HL-60/S4 treated with phorbol 12-myristate 13-acetate at 8.2 ng/mL for 4 days and 3 days (cell line): Measurements from ENCODE around the gene TUBG2.

Source experiments
- in situ Hi-C: fragments of 300-500 bp; cut with MboI; formaldehyde crosslinking; loops from 2 replicates; pipeline ENCODE4 v1.15.0; 2022; ENCODE audit warnings: low sequenced_read_pairs

Gene TUBG2

DNA sequence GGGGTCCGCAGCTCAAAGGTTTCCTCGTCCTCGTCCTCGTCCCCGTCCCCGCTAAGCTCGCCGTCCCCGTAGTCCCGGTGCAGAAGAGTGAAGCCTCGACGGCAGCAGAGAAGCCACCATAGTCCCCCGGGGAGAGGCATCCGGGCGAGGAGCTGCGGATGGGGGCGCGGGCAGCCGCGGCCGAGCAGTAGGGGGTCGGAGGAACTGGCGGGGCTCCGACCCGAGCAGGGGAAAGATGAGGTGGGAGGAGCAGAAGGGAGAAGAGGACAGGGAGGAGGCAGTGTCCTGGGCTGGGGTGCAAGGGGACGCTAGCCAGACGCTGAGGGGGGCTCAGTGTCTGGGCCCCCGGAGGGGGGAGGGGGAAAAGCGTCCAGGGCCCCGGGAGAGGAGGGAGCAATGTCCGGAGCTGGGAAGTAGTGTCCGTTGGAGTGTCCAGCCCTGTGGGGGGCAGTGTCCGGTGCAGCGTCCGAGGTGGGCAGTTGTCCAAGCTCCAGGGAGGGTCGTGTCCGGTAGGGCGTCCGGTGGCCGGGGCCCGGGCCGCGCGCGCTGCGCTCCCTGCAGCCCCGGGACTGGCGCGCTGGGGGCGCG is 17.4 kb downstream of the TUBG2 start, which contains the start of gene PLEKHH3:
Gene PLEKHH3, minus strand, starts transcription at position 571 of the 588 bp plus-strand sequence. Its CDS starts 431 bp downstream, at position 140.
- in situ Hi-C loops, result no loop called here

DNA sequence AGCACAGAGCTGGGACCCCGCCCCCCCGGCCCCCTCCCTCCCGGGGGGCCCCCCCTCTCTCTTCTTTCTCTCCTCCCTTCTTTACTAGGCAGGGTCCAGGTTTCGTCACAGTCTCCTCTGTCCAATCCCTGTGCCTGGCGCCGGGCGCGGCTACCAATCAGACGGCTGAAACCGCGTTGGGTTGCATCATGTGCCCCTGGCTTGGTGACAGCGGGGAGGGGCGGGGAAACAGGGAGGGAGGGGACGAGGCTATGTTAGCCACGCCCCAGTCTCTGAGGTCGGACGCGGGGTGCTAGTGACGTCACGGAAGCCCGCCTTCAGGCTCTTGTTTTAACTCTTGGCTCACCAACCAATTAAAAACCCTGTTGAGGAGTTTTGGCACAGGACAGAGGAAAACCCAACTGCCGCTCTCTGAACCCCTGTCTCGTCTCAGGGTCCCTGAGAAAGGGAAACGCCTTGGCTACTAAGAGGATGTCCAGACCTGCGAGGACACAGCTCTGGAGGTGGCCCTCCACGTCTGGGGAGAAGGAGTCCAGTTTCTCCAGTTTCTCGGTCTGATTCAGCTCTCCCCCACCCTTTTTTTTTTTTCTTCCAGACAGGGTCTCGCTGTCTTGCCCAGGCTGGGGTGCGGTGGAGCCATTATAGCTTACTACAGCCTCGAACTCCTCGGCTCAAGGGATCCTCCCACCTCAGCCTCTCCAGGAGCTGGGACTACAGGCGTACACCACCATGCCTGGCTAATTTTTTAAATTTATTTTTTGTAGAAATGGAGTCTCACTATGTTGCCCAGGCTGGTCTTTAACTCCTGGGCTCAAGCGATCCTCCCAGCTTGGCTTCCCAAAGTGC is 18.2 kb downstream of the TUBG2 start:
- in situ Hi-C loops, result no loop called here

DNA sequence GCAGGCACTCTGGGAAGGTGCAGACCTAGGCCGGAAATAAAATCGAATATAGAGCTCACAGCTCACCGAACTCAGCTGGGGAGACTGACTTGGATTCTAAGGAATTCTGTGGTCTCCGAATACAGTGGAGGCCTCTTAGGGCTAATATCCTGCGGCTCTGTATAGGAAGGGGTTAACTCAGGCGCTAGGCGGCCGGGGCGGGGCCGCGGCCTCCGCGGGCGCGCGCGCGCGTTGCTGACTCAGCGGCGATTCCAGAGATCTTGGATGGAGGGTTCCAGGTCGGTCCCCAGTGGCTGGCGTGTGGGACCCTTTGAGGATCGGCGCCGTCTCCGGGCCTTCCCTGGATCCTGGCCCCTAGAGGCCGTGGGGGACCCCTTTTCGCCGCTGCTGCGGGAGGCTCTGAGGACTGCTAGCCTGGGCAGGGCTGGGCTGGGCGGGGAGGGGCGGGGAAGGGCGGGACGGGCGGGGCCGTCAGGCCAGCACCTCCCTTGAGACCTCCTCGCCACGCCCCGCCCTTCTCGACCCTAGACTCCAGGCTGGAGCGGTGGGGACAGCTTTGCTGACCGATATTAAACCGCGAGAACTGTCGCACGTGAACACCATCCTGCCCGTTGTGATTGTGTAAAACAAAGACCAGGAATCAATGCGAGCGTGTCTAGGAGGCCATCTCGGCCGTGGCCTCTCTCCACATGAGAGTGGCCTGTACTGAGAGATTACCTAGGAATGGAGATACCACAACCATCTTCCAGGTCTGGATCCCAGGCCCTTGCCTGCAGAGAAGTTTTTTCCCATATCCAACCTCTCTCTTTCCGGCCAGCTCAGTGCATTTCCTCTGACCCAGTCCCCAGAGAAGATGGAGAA is 19.1 kb downstream of the TUBG2 start:
- in situ Hi-C loops, result no loop called here

DNA sequence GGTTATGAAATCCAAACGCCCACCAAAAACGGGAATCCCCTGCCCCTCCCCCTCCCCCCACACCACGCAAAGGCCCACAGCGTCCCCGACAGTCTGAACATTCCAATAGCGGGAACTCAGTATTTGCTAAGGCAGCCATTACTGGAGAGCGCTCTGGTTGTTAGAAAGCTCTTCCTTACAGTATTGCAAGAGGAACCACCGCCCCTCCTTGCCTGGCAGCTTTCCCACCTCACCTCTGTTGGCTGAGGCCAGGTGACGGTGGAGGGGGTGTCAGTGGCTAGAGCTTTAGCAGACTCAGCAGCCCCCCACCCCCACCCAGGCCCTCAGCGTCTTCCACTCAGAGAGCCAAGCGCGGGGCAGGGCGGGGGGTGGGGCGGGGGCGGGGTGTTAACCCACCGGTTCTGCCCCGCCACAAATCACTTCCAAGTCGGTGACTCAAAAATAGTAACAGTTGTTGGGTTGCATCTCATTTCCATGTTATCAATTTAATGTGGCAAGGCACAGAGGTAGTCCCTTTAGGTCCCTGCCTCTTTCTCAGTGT is 19.9 kb downstream of the TUBG2 start:
- in situ Hi-C loops, result no loop called here

DNA sequence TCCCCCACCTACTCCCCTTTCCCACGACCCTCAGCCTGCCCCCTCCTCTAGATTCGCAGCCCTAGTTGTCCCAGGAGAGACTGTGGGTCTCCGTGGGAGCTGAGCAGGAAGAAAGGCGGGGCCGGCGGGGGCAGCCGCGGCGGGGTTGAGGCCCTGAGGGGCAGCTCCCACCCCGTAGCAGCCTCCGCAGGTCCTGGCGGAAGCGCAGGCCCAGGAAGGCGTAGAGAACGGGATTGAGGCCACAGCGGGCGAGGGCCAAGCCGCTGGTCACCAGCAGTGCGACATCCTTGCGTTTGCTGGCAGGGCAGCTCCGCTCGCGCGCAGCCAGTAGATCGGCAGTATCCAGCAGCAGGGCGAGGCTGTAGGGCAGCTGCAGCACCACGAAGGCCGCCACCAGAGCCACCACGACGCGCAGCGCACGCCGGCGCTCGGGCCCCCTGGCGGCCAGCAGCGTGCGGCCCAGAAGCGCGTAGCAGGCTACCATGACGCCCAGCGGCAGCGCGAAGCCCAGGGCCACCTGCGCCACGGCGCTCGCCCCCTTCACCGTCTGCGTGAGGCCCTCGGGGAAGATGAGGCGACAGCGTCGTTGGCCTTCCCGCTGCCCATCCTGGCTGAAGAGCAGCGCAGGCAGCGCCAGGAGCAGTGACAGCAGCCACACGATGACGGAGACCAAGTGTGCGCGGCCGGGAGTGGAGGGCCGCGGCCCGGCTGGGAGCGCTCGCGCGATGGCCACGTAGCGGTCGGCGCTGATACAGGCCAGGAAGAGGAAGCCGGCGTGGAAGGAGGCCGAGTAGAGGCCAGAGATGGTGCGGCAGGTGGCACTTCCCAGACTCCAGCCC is 20.6 kb downstream of the TUBG2 start:
- in situ Hi-C loops, result no loop called here

DNA sequence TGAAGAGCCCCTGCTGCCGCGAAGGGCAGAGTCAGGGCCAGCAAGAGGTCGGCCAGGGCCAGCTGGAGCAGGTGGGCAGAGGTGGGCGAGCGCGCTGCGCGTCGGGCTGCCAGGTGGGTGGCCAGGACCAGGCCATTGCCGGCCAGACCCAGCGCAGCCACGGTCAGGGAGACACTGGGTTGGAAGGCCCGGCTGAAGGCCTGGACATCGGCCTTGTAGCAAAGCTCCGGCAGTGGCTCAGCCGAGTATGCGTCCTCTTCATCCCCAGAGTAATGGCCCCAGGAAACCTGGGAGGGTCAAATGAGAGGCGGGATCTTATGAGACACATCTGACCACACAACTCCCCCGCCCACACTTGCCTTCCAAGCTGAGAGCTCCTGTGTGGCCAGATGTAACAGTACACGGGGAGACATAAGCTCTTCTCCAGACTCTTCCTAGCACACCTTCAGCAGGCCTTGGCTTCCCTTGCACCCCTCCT is 21.3 kb downstream of the TUBG2 start:
- in situ Hi-C loops, result no loop called here

DNA sequence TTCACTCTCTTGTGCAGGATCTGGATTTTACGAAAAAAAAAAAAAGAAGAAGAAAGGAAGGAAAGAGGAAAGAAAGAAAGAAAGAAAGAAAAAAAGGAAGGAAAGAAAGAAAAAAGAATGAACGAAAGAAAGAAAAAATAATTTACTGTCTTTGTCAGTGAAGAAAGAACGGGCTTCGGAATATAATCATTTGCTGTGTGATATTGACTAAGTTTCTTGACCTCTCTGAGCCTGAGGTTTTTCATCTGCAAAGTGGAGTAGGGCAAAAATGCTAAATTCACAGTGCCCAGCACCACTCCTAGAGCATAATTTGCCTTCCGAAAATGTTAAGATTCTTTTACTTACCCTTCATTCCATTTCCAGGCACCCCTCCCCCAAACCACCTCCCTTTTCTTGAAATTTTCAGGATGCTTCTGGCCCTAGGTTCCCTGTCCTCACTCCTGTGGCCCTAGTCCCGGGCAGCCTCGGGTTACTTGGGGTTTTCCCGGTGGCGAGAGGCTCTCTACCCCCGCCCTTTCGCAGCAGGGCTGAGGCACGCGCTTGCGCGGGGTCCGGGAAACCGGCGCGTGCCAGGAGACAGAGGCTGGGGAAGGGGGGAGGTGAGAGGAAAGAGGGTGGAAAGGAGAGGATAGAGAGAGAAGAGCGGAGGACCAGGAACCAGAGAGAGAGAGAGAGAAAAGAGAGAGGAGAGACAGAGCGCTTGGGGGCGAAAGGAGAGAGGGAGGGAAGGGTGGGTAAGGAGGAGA is 23.1 kb downstream of the TUBG2 start, which contains the start of gene CNTNAP1:
Gene CNTNAP1, plus strand, starts transcription at position 556 of the 746 bp plus-strand sequence. CDS start 299 bp downstream, outside the sequence.
- in situ Hi-C loops, result no loop called here

DNA sequence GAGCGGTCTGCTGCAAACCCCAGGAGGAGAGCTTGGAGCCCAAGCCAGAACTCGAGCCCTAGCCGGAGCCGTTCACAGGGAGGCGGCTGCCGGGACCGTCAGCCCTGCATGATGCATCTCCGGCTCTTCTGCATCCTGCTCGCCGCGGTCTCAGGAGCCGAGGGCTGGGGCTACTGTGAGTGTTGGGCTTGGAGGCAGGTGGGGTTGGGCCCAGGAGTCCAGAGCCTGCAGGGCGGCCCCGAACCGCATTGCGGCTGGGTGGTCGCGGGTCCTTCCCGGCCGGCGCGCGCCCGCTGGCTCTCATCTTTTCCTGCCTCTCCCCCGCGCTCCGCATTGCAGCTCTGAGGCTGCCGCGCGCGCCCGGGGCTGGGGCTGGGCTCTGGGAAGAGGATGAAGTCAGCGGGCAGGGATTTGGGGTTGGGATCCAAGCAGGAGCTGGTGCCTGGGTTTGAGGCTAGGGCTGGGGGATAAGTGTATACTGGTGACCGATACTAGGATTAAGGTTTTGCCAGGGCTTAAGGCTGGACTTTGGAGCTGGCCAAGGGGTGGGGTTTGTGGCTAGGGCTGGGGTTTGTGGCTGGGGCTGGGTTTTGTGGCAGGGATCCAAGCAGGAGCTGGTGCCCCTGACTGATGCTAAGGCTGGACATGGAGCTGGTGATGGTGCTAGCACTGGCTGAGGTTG is 23.8 kb downstream of the TUBG2 start:
- in situ Hi-C loops, result no loop called here

DNA sequence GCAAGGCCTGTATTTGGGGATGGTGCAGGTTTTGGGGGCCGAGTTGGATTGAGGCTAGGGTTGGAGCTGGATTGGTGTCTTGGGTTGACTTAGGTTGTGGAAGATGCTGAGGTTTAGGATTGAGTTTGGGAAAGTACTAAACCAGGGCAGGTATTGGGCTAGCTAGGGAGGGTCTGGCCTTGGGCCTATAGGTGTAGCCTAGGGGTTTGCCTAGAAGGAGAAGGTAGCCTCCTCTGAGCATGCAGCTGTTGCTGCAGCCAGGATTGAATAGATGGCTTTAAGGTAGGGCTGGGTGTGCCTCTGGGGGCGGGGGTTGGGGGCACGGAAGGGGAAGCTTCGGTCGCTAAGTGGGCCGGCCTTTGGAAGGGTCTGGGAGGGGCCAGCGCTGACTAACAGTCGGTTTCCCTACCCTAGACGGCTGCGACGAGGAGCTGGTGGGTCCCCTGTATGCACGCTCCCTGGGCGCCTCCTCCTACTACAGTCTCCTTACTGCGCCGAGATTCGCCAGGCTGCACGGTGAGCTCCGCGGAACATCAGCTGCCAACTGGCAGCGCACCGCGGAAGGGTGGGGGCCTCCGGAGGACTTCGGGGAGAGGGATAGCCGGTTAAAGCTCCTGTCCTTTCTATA is 24.4 kb downstream of the TUBG2 start:
- in situ Hi-C loops, result no loop called here

DNA sequence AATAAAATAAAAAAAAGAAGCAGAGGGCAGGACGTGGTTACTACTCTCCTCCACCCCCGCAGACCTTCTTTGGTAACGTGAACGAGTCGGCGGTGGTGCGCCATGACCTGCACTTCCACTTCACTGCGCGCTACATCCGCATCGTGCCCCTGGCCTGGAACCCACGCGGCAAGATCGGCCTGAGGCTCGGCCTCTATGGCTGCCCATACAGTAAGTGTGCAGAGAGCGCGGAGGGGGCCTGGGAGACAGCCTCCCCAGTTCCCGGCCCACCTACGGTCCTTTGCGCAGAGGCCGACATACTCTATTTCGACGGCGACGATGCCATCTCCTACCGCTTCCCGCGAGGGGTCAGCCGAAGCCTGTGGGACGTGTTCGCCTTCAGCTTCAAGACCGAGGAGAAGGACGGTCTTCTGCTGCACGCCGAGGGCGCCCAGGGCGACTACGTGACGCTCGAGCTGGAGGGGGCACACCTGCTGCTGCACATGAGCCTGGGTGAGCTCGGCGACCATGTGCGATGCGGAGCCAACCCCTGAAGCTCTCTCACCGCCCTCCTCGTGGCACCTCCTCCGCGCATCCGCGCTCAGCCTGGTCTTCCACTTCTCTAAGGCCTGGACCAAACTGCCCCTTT is 26.0 kb downstream of the TUBG2 start:
- in situ Hi-C loops, result no loop called here

DNA sequence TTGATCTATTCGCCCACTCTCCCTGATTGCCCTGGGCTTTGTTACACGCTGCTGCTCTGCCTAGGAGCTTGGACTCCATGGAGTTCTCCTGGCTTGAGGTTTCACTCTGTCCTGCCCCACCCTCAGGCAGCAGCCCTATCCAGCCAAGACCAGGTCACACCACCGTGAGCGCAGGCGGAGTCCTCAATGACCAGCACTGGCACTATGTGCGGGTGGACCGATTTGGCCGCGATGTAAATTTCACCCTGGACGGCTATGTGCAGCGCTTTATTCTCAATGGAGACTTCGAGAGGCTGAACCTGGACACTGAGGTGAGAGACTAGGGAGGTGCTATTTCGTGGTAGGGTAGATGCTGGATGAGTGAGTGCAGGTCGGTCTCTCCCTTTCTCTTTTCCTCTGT is 26.7 kb downstream of the TUBG2 start:
- in situ Hi-C loops, result no loop called here

DNA sequence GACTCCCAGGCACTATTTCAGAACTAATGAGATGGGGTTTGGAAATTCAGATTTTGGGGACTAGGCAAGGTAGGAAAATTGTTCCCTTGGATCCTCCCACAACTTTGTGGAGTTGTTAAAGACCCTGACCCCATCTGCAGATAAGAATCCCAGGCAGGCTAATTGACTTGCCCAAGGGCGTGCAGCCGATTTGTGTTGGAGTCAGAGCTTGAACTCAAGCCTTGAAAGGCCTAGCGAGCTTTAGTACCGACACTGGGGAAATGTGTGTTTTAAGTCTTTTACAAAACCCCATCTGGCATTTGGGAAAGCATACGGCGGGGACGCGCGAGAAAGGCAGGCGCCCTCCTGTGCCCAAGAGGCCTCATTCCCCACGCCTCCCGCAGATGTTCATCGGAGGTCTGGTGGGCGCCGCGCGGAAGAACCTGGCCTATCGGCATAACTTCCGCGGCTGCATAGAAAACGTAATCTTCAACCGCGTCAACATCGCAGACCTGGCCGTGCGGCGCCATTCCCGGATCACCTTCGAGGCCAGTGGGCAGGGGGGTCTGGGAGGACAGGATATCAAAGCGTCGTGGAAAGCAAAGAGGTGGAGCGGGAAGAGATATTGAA is 27.5 kb downstream of the TUBG2 start:
- in situ Hi-C loops, result no loop called here

DNA sequence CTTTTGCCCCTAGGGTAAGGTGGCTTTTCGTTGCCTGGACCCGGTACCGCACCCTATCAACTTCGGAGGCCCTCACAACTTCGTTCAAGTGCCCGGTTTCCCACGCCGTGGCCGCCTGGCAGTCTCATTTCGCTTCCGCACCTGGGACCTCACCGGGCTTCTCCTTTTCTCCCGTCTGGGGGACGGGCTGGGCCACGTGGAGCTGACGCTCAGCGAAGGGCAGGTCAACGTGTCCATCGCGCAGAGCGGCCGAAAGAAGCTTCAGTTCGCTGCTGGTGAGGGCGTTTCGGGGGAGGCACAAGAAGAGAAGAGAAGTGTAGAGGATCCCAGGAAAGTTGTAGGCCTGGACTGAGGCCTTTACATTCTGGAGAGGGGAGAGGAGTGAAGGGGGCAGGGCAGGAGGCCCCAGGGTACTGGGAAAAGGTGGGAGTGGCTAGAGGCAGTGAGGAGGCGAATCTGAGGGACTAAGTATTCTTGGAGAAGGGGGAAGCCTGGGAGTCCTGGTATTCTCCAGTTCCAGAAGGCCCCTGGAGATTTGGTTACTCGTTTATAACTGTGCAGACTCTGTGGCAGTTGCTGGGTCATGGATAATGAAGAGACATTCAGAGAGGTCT is 28.7 kb downstream of the TUBG2 start:
- in situ Hi-C loops, result no loop called here

DNA sequence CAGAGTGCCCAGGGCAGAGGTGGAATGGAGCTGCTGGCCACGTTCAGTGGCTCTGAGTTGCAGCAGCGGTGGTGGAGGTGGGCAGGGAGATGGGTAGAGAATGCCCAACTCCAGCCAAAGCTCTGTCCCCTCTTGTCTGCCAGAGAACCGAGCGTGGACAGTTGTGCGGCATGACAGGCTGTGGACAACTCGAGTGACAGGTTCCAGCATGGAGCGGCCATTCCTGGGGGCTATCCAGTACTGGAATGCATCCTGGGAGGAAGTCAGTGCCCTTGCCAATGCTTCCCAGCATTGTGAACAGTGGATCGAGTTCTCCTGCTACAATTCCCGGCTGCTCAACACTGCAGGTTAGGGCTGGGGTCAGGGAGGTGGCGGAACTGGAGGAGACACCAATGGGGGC is 31.5 kb downstream of the TUBG2 start:
- in situ Hi-C loops, result no loop called here

DNA sequence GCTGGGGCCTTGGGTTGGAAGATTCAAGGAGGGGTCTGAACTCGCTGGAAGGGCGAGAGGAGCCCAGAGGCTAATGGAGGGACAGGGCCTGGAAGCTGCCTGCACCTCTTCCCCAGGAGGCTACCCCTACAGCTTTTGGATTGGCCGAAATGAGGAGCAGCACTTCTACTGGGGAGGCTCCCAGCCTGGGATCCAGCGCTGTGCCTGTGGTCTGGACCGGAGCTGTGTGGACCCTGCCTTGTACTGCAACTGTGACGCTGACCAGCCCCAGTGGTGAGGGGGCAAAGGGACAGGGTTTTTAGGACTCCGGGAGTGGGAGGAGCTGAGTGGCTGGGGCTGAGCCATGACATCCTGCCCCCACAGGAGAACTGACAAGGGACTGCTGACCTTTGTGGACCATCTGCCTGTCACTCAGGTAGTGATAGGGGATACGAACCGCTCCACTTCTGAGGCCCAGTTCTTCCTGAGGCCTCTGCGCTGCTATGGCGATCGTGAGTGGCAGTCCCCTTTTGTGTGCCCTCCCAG is 32.0 kb downstream of the TUBG2 start:
- in situ Hi-C loops, result no loop called here

DNA sequence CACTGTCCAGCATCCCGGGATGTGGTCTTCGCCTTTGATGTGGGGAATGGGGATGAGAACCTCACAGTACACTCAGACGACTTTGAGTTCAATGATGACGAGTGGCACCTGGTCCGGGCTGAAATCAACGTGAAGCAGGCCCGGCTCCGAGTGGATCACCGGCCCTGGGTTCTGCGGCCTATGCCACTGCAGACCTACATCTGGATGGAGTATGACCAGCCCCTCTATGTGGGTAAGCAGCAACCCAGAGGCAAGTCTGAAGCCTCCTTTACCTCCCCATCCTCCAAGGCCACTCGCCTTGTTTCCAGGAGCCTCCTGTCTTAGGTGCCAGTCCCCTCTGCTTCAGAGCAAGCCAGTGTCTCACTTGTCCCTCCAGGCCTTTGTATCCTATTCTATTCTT is 33.4 kb downstream of the TUBG2 start:
- in situ Hi-C loops, result no loop called here

DNA sequence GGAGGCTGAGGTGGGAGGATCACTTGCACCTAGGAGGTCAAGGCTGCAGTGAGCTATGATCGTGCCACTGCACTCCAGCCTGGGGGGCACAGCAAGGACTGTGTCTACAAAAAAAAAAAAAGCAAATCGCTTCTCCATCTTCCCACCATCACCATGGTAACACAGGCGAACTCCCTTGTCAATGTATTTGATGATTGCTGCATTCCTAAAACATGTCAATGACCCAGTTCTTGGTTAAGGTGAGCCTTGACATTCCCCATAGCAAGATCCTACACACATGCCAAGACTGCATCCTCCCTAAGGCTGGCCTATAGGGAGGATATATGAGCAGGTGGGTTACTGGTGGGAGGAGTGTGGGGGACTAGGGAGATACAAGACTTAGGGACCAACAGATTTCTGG is 35.4 kb downstream of the TUBG2 start:
- in situ Hi-C loops, result no loop called here
